IPS-NIHi7 (cell line): Measurements from ENCODE around the gene CEMIP.

Experiments
- DNase-seq: peaks from one replicate; pipeline ENCODE4 v3.0.0; 2012; ENCODE audit warnings: mixed read lengths; ENCODE audit errors: extremely low spot score

CEMIP gene

GRCh38 chr15:80850941-80851451, 71.8 kb downstream of the CEMIP start:
- no peak for DNase-seq

- no peak for DNase-seq
Measured at GRCh38 chr15:80852676-80853075, 73.5 kb downstream of the CEMIP start.

GRCh38 chr15:80854104-80854503, 74.9 kb downstream of the CEMIP start:
- DNase-seq: no peak

GRCh38 chr15:80855206-80855605, 76.0 kb downstream of the CEMIP start:
- no peak for DNase-seq

GRCh38 chr15:80856400-80856799, 77.2 kb downstream of the CEMIP start:
- no peak for DNase-seq

- DNase-seq: peak; percentile 33
Measured at GRCh38 chr15:80856809-80857377, 77.7 kb downstream of the CEMIP start.

- no peak for DNase-seq
Measured at GRCh38 chr15:80861731-80862170, 82.6 kb downstream of the CEMIP start.

- DNase-seq: no peak
Measured at GRCh38 chr15:80864666-80865065, 85.5 kb downstream of the CEMIP start.

- DNase-seq: peak; percentile 40
Measured at GRCh38 chr15:80866936-80867335, 87.8 kb downstream of the CEMIP start.

- DNase-seq: no peak
Measured at GRCh38 chr15:80870366-80870765, 91.2 kb downstream of the CEMIP start.

GRCh38 chr15:80870893-80871292, 91.7 kb downstream of the CEMIP start:
- DNase-seq: no peak

GRCh38 chr15:80871858-80872257, 92.7 kb downstream of the CEMIP start:
- no peak for DNase-seq

GRCh38 chr15:80873366-80873952, 94.3 kb downstream of the CEMIP start:
- DNase-seq: no peak

- no peak for DNase-seq
Measured at GRCh38 chr15:80875568-80876347, 96.6 kb downstream of the CEMIP start.

GRCh38 chr15:80876348-80876674, 97.1 kb downstream of the CEMIP start:
- no peak for DNase-seq

- no peak for DNase-seq
Measured at GRCh38 chr15:80878242-80878866, 99.2 kb downstream of the CEMIP start.

- DNase-seq: no peak
Measured at GRCh38 chr15:80878867-80879250, 99.7 kb downstream of the CEMIP start.

- DNase-seq: no peak
Measured at GRCh38 chr15:80880086-80880485, 100.9 kb downstream of the CEMIP start.

GRCh38 chr15:80883641-80884040, 104.5 kb downstream of the CEMIP start:
- DNase-seq: no peak

GRCh38 chr15:80885016-80885579, 105.9 kb downstream of the CEMIP start:
- no peak for DNase-seq

- DNase-seq: no peak
Measured at GRCh38 chr15:80887148-80887547, 108.0 kb downstream of the CEMIP start.

GRCh38 chr15:80888846-80889245, 109.7 kb downstream of the CEMIP start:
- DNase-seq: no peak
